Panc1 (cell line): ENCODE data around the gene GCH1. TPM values are rescaled to one million over a fixed set of nuclear protein-coding genes. Genes with fewer than 3 reads are reported as not detected.

Experiments
- ATAC-seq: fragments of 200-7000 bp; cut with Tn5 transposase; 2 replicates; pipeline ENCODE4 v1.9.1; 2020; ENCODE audit warnings: mild to moderate bottlenecking, moderate library complexity
- BruUV-seq: library from RNA; stranded (reverse); fragments of 400-500 nt; replicated peaks from 2 replicates; lab custom pipeline; 2021; lab: Mats Ljungman, UMichigan
- CTCF ChIA-PET: fragments of 300-600 bp; sonication (Branson Sonifier 250); formaldehyde crosslinking; loops from one replicate; lab custom pipeline; 2022; ENCODE audit warnings: antibody characterized with exemption; lab: Charles Lee
- POLR2A ChIA-PET: fragments of 300-600 bp; sonication (Branson Sonifier 250); formaldehyde crosslinking; loops from one replicate; lab custom pipeline; 2022; ENCODE audit warnings: antibody characterized with exemption; lab: Charles Lee
- DNase-seq: peaks from one replicate; pipeline ENCODE4 v3.0.0-alpha.2; 2010; ENCODE audit warnings: low read depth, low spot score
- H3K27ac ChIP-seq: 2 replicates; pipeline ENCODE4 v1.5.1; 2011; ENCODE audit warnings: mild to moderate bottlenecking, low read length, inconsistent platforms
- H3K27me3 ChIP-seq: fragments of 200-500 bp; sonication (Bioruptor generic); 2 replicates; pipeline ENCODE4 v1.6.0; 2014; ENCODE audit warnings: low read length, inconsistent platforms; ENCODE audit not compliant: control insufficient read depth, insufficient read depth
- H3K36me3 ChIP-seq: fragments of 200-500 bp; sonication (Bioruptor generic); 2 replicates; pipeline ENCODE4 v1.5.1; 2014; ENCODE audit warnings: inconsistent platforms, mild to moderate bottlenecking, low read length, moderate library complexity; ENCODE audit not compliant: control insufficient read depth, insufficient read depth
- H3K4me1 ChIP-seq: 2 replicates; pipeline ENCODE4 v1.5.1; 2011; ENCODE audit warnings: inconsistent platforms, mild to moderate bottlenecking, low read length, moderate library complexity; ENCODE audit not compliant: control insufficient read depth, insufficient read depth
- H3K4me3 ChIP-seq, 2 experiments: 2 replicates each; pipeline ENCODE4 v1.5.1; 2011 to 2012; ENCODE audit warnings: low read depth in 2 of 2, low read length in 2 of 2, mild to moderate bottlenecking in 2 of 2, inconsistent platforms in 1 of 2, moderate library complexity in 1 of 2
- H3K9me3 ChIP-seq: fragments of 200-500 bp; sonication (Bioruptor generic); 2 replicates; pipeline ENCODE4 v1.5.1; 2014; ENCODE audit warnings: low read depth, mild to moderate bottlenecking, inconsistent platforms, low read length, moderate library complexity; ENCODE audit not compliant: control insufficient read depth, insufficient read depth
- POLR2AphosphoS5 ChIP-seq: IDR thresholded peaks from 2 replicates; pipeline ENCODE4 v1.6.1; 2012; ENCODE audit warnings: mild to moderate bottlenecking, low read depth, low read length, moderate library complexity
- SIN3A ChIP-seq: IDR thresholded peaks from 2 replicates; pipeline ENCODE4 v1.6.1; 2012; ENCODE audit warnings: low read depth, mild to moderate bottlenecking, low read length, moderate library complexity, borderline replicate concordance; ENCODE audit not compliant: insufficient read depth
- TCF7L2 ChIP-seq: IDR thresholded peaks from 2 replicates; pipeline ENCODE4 v1.6.1; 2011; ENCODE audit warnings: mild to moderate bottlenecking, low read depth, low read length, inconsistent platforms
- in situ Hi-C: cut with HindIII; loops from 2 replicates; pipeline ENCODE4 v1.10.0; 2016; ENCODE audit warnings: low sequenced_read_pairs, low pct_unique_long_range_greater_than_20kb
- intact Hi-C: fragments of 100-400 bp; cut with micrococcal nuclease; formaldehyde crosslinking; loops from one replicate; pipeline ENCODE4 v1.10.0; 2022; ENCODE audit not compliant: unreplicated experiment
- total RNA-seq: library from RNA; stranded (reverse); gene quantifications from one replicate; pipeline ENCODE4 v1.2.1, GENCODE V29; 2021; ENCODE audit not compliant: unreplicated experiment
- TF ChIP-seq, protein P1 (sequence below), 2 experiments: IDR thresholded peaks; 2 replicates each; pipeline ENCODE4 v1.6.1; 2011 to 2012; ENCODE audit warnings: low read depth in 2 of 2, control low read depth in 1 of 2, low read length in 1 of 2, mild to moderate bottlenecking in 1 of 2, moderate library complexity in 1 of 2; ENCODE audit not compliant: insufficient read depth in 1 of 2
- TF ChIP-seq, protein P2 (sequence below): fragments of 450-650 bp; IDR thresholded peaks from 2 replicates; pipeline ENCODE4 v1.5.1; 2017; ENCODE audit warnings: mild to moderate bottlenecking

The GCH1 gene
- total RNA-seq, 1 experiment from 2014 or later, result 3.6 TPM

DNA sequence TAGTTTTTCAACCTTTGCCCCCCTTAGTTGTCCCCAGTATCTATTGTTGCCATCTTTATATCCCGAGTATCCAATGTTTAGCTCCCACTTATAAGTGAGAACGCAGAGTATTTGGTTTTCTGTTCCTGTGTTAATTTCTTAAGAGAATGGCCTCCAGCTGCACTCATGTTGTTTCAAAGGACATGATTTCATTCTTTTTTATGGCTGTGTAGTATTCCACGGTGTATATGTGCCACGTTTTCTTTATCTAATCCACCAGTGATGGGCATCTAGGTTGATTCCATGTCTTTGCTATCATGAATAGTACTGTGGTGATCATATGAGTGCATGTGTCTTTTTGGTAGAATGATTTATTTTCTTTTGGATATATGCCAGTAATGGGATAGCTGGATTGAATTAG, 72.0 kb downstream of the GCH1 start:
- intact Hi-C loops, result no loop called here
- no peaks in the 10 kb centered on the region for H3K36me3 ChIP-seq
- no peaks in the 10 kb centered on the region for H3K4me1 ChIP-seq
- no peak for DNase-seq
- BruUV-seq, result no TSS peak
- no peak overlapping the region for H3K27ac ChIP-seq
- H3K4me3 ChIP-seq, result no peak overlapping the region
- no peaks in the 10 kb centered on the region; the same call in 1 of the 2 replicates for H3K27me3 ChIP-seq
- in situ Hi-C loops, result no loop called here
- ChIA-PET POLR2A (no interaction called here), CTCF (no interaction called here)
- TF ChIP-seq POLR2AphosphoS5 (no peak), TCF7L2 (no peak), SIN3A (no peak)
- TF ChIP-seq, protein P1, sequence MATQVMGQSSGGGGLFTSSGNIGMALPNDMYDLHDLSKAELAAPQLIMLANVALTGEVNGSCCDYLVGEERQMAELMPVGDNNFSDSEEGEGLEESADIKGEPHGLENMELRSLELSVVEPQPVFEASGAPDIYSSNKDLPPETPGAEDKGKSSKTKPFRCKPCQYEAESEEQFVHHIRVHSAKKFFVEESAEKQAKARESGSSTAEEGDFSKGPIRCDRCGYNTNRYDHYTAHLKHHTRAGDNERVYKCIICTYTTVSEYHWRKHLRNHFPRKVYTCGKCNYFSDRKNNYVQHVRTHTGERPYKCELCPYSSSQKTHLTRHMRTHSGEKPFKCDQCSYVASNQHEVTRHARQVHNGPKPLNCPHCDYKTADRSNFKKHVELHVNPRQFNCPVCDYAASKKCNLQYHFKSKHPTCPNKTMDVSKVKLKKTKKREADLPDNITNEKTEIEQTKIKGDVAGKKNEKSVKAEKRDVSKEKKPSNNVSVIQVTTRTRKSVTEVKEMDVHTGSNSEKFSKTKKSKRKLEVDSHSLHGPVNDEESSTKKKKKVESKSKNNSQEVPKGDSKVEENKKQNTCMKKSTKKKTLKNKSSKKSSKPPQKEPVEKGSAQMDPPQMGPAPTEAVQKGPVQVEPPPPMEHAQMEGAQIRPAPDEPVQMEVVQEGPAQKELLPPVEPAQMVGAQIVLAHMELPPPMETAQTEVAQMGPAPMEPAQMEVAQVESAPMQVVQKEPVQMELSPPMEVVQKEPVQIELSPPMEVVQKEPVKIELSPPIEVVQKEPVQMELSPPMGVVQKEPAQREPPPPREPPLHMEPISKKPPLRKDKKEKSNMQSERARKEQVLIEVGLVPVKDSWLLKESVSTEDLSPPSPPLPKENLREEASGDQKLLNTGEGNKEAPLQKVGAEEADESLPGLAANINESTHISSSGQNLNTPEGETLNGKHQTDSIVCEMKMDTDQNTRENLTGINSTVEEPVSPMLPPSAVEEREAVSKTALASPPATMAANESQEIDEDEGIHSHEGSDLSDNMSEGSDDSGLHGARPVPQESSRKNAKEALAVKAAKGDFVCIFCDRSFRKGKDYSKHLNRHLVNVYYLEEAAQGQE (IDR thresholded peaks at IDR 0.05; ENCODE audit: insufficient read depth in 1 of 2, low read depth in 2 of 2, low read length in 1 of 2), result no peak
- TF ChIP-seq, protein P2, sequence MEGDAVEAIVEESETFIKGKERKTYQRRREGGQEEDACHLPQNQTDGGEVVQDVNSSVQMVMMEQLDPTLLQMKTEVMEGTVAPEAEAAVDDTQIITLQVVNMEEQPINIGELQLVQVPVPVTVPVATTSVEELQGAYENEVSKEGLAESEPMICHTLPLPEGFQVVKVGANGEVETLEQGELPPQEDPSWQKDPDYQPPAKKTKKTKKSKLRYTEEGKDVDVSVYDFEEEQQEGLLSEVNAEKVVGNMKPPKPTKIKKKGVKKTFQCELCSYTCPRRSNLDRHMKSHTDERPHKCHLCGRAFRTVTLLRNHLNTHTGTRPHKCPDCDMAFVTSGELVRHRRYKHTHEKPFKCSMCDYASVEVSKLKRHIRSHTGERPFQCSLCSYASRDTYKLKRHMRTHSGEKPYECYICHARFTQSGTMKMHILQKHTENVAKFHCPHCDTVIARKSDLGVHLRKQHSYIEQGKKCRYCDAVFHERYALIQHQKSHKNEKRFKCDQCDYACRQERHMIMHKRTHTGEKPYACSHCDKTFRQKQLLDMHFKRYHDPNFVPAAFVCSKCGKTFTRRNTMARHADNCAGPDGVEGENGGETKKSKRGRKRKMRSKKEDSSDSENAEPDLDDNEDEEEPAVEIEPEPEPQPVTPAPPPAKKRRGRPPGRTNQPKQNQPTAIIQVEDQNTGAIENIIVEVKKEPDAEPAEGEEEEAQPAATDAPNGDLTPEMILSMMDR, result no peak
- no peaks in the 10 kb centered on the region for H3K9me3 ChIP-seq
- ATAC-seq, result no peak

DNA sequence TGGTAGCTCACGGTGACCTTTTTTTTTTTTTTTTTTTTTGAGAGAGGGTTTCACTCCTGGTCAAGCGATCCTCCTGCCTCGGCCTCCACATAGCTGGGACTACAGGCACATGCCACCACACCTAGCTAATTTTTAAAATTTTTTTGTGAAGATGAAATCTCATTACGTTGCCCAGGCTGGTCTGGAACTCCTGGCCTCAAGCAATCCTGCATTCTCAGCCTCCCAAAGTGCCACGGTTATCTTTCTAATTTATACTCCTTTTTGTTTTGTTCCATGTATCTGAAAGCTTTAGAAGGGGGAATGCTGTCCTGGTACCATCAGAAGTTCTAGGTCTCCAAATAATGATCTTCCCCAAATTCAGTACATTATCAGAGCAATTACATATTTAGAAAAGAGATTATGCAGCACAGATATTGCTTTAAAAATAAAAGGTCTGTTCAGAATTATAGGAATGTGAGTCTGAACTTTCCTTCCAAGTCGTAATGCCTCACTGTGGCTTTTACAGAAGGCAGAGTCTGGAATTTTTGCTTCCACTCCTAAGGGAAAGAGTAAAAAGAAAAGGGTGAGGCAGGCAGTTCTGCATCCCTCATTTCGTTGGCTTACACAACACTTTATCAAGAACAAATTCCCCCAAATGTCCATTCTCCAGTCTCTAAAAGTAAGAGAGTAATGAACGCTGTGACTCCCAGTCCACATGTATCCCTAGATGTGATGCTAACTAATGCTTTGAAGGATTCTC, 73.0 kb downstream of the GCH1 start:
- intact Hi-C loops, result no loop called here
- Histone ChIP-seq H3K9me3 (0 out of 2 replicates have a peak, but pooled peaks cover 2% of the 10 kb centered on the region), H3K4me1 (no peaks in the 10 kb centered on the region), H3K4me3 (no peak overlapping the region), H3K27ac (no peak overlapping the region), H3K27me3 (no peaks in the 10 kb centered on the region; the same call in 1 of the 2 replicates), H3K36me3 (no peaks in the 10 kb centered on the region)
- ChIA-PET CTCF (no interaction called here), POLR2A (interaction anchor here (0.6 to 0.7 kb wide), 2 partner anchors 11 to 52 kb away, joined by 5 to 7 read pairs; no protein-coding TSS in a partner anchor)
- TF ChIP-seq POLR2AphosphoS5 (no peak), TCF7L2 (no peak), SIN3A (no peak)
- TF ChIP-seq, protein P1 (IDR thresholded peaks at IDR 0.05; ENCODE audit: insufficient read depth in 1 of 2, low read depth in 2 of 2, low read length in 1 of 2), result no peak
- TF ChIP-seq, protein P2, result no peak
- no peak for DNase-seq
- BruUV-seq, result no TSS peak
- ATAC-seq, result no peak
- in situ Hi-C loops, result no loop called here
